ENCODE data around the gene TOMM20.
"Not testable (repeated sequence)": the region's sequence is repeated elsewhere in the genome, so short reads cannot be mapped to it uniquely, and the experiment has no call there.

TOMM20 gene

DNA sequence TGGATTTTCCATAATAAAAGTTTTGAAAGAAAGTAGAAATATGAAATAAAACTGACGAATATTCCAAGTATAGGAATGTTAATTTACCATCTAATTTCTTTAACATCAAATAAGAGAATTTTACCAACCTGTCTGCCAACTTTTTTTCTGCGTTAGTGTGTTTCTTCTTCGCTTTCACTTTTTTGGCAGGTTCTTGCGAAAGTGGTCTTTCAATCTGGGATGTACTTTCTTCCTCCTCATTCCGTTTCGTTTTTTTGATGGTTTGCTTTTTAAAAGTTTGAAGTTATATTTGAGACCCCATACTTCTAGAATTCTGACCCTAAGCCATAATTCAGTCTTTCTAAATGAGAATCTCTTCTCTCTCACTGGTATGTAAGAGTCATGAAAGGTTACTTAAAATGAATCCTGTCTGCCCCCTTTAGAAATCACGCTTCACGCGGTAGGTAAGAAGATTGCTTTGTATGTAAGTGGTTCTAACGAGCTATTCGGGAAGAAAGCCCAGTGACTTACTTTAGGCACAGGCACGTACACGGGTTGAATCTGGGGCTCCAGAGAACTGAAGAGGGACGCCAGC lies 31.8 kb upstream of the TOMM20 start:
- TF ChIP-seq, protein P1, sequence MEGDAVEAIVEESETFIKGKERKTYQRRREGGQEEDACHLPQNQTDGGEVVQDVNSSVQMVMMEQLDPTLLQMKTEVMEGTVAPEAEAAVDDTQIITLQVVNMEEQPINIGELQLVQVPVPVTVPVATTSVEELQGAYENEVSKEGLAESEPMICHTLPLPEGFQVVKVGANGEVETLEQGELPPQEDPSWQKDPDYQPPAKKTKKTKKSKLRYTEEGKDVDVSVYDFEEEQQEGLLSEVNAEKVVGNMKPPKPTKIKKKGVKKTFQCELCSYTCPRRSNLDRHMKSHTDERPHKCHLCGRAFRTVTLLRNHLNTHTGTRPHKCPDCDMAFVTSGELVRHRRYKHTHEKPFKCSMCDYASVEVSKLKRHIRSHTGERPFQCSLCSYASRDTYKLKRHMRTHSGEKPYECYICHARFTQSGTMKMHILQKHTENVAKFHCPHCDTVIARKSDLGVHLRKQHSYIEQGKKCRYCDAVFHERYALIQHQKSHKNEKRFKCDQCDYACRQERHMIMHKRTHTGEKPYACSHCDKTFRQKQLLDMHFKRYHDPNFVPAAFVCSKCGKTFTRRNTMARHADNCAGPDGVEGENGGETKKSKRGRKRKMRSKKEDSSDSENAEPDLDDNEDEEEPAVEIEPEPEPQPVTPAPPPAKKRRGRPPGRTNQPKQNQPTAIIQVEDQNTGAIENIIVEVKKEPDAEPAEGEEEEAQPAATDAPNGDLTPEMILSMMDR (IDR thresholded peaks at IDR 0.05; ENCODE audit: extremely low read depth, missing control alignments): no peak
- peak; percentile 61 for DNase-seq (ENCODE audit: low spot score)

DNA sequence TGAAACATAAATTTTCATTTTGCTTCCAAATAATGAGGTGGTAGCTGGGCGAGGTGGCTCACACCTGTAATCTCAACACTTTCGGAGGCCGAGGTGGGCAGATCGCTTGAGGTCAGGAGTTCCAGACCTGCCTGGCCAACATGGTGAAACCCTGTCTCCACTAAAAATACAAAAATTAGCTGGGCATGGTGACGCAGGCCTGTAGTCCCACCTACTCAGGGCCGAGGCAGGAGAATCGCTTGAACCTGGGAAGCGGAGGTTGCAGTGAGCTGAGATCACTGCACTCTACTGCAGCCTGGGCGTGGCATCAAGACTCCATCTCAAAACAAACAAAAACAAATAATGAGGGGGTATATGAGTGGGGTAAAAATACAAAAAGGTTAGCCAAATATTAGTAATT lies 31.3 kb upstream of the TOMM20 start:
- DNase-seq (ENCODE audit: low spot score): not testable (repeated sequence)

- DNase-seq (ENCODE audit: low spot score): not testable (repeated sequence)
Measured at GRCh38 chr1:235159284-235159683, 30.6 kb upstream of the TOMM20 start.

DNA sequence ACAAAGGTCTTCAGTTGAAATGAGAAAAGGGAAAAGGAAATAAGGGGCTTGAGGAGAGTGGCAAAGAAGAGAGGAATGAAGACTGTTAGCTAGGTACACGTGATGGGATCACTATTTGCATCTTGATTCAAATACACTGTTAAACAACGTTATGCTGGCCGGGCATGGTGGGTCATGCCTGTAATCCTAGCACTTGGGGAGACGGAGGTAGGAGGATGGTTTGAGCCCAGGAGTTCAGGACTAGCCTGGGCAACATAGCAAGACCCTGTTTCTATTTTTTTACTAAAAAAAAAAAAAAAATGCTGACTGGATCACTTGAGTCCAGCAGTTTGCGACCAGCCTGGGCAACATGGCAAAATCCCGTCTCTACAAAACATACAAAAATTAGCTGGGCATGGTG lies 30.0 kb upstream of the TOMM20 start:
- TF ChIP-seq, protein P1 (IDR thresholded peaks at IDR 0.05; ENCODE audit: extremely low read depth, missing control alignments): no peak
- no peak for DNase-seq (ENCODE audit: low spot score)

GRCh38 chr1:235157150-235157549 lies 28.5 kb upstream of the TOMM20 start:
- DNase-seq (ENCODE audit: low spot score): no peak
- TF ChIP-seq, protein P1 (IDR thresholded peaks at IDR 0.05; ENCODE audit: extremely low read depth, missing control alignments): no peak

- DNase-seq (ENCODE audit: low spot score): no peak
- TF ChIP-seq, protein P1 (IDR thresholded peaks at IDR 0.05; ENCODE audit: extremely low read depth, missing control alignments): no peak
Measured at GRCh38 chr1:235156740-235157139, 28.1 kb upstream of the TOMM20 start.

DNA sequence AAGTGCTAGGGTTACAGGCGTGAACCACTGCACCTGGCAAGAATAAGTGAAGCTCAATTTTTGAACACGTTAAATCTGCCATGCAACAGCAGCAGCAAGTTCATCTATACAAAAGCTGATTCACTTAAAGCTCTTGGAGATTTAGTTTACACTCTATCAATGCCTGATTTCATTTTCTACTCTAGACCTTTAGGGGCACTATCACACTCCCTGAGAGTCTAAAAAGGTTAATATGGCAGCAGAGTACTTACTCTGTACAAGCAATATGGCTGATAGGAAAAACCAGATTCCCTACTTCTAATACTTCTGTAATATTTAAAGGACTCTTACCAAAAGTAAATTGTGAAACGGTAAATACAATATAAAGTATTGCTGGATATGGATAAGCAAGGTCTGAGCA lies 27.6 kb upstream of the TOMM20 start:
- TF ChIP-seq, protein P1 (IDR thresholded peaks at IDR 0.05; ENCODE audit: extremely low read depth, missing control alignments): no peak
- no peak for DNase-seq (ENCODE audit: low spot score)

- DNase-seq (ENCODE audit: low spot score): no peak
- TF ChIP-seq, protein P1 (IDR thresholded peaks at IDR 0.05; ENCODE audit: extremely low read depth, missing control alignments): no peak
Measured at GRCh38 chr1:235152235-235152634, 23.6 kb upstream of the TOMM20 start.
